Ectodermal cell (in vitro differentiated cells): ENCODE results near the gene TEX13A. TPM values are rescaled to one million over a fixed set of nuclear protein-coding genes. Genes with fewer than 3 reads are reported as not detected.
"Not testable (repeated sequence)": the region's sequence is repeated elsewhere in the genome, so short reads cannot be mapped to it uniquely, and the experiment has no call there.

ENCODE experiments used
- H3K27ac ChIP-seq: 2 replicates; pipeline ENCODE4 v1.7.0; 2013; ENCODE audit warnings: mild to moderate bottlenecking, low read depth, low read length; ENCODE audit not compliant: insufficient read depth, poor library complexity, severe bottlenecking
- H3K27me3 ChIP-seq: 2 replicates; pipeline ENCODE4 v1.7.0; 2013; ENCODE audit warnings: mild to moderate bottlenecking, low read length; ENCODE audit not compliant: insufficient read depth, control insufficient read depth, poor library complexity, severe bottlenecking
- H3K36me3 ChIP-seq: one replicate; pipeline ENCODE4 v1.7.0; 2013; ENCODE audit warnings: low read length; ENCODE audit not compliant: control insufficient read depth, insufficient read depth
- H3K4me1 ChIP-seq: one replicate; pipeline ENCODE4 v1.7.0; 2013; ENCODE audit warnings: low read length; ENCODE audit not compliant: control insufficient read depth, insufficient read depth
- H3K4me3 ChIP-seq: 2 replicates; pipeline ENCODE4 v1.7.0; 2013; ENCODE audit warnings: low read depth, low read length, control low read depth; ENCODE audit not compliant: insufficient read depth
- H3K9me3 ChIP-seq: 2 replicates; pipeline ENCODE4 v1.7.0; 2013; ENCODE audit warnings: mild to moderate bottlenecking, low read length, moderate library complexity; ENCODE audit not compliant: control insufficient read depth
- WGBS, 2 experiments: methylation state at CpG; one replicate each; pipeline ENCODE4 v1.1.7; 2013; ENCODE audit warnings: missing lambda C conversion rate in 2 of 2; 5-methylcytosine and 5-hydroxymethylcytosine counted together
- polyA plus RNA-seq, 4 experiments: library from polyadenylated mRNA; stranded (reverse); fragments of 50-300 nt; gene quantifications; one replicate each; pipeline ENCODE4 v1.2.3, GENCODE V29; 2013

The TEX13A gene, protein sequence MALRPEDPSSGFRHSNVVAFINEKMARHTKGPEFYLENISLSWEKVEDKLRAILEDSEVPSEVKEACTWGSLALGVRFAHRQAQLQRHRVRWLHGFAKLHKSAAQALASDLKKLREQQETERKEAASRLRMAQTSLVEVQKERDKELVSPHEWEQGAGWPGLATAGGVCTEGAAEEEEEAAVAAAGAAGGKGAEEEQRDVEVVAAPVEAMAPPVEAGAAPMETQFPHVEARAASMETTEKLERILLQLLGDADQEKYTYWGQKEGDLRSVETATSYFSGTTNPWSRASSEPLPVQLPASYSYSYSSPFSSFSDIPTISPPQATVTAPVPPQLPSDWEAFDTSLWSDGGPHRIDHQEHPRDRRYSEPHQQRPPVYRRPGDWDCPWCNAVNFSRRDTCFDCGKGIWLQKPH
- not detected for polyA plus RNA-seq (2013, experiment 1 of 4)
- polyA plus RNA-seq (2013, experiment 2 of 4) = not detected
- polyA plus RNA-seq (2013, experiment 3 of 4) = not detected
- polyA plus RNA-seq (2013, experiment 4 of 4) = not detected

DNA sequence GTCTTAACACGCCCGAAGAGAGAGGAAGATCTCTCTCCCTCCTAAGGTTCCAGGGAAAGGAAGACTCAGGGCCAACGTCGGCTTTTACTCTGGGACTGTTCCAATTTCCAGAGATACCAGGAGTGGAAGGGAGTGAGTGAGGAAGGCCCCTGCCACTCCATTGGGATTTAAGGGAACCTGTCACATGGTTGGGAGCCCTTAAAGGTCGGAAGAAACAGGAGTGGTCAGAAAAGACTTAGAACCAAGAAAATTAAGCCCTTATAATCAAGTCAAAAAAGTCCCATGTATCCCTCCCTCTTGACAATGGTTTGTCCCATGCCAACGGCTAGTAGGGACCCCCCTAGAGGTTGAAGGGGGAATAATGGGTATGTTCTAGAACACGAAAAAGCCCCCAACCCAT is at the start of gene TEX13A:
TEX13A (minus strand) TSS at position 59 of the 400 bp plus-strand sequence. CDS start 297 bp downstream, outside the sequence.
- Histone ChIP-seq H3K36me3 (no peaks in the 10 kb centered on the region), H3K4me1 (no peaks in the 10 kb centered on the region), H3K9me3 (no peaks in the 10 kb centered on the region), H3K27ac (no peak within 1 kb of the TSS), H3K4me3 (no peak within 1 kb of the TSS), H3K27me3 (no peaks in the 10 kb centered on the region)
- whole genome bisulfite sequencing, 2 experiments = 94 to 100% methylated on average over 3 to 6 of the region's 7 CpGs

DNA sequence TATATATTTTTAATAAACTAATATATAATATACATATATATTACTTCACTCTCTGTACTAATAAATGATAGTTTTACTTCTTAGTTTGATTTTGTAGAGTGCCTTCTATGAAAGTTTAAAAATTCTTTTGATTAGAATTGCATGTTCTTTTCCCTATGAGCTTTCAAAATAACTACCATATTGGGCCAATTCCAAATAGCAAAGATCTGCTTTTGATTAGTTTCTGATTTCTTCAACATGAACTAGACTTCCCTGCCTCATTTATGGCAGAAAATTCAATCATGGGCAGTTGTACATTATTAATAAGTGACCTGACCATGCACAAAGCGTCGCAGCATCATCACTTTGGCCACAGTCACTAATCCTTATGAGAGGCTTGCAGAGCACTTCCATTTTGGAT is 48.9 kb upstream of the TEX13A start:
- H3K27me3 ChIP-seq = no peaks in the 10 kb centered on the region
- 95 to 100% methylated on average over 2 of the region's 2 CpGs for WGBS, 2 experiments
- H3K36me3 ChIP-seq = no peaks in the 10 kb centered on the region

DNA sequence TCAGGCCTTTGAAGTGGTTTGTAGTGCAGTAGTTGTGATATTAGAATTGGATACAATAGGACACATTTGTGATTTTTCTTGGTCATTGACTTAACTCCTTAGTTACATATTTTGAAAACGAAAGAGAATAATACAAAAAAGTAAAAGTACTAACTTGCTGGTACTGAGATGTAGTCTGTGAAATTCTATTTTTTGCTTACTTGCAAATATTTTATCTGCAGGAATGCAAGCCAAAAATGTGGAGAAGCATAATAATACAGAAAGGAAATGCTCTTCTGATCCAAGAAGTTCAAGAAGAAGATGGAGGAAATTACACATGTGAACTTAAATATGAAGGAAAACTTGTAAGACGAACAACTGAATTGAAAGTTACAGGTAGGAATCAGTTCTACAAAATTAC is 46.7 kb upstream of the TEX13A start:
- Histone ChIP-seq H3K9me3 (no peaks in the 10 kb centered on the region), H3K27me3 (no peaks in the 10 kb centered on the region), H3K27ac (no peak overlapping the region), H3K4me3 (no peak overlapping the region), H3K4me1 (no peaks in the 10 kb centered on the region), H3K36me3 (no peaks in the 10 kb centered on the region)
- 97 to 100% methylated on average over 1 of the region's 2 CpGs for WGBS, 2 experiments

More for the DNA sequence above, 48.9 kb upstream of the TEX13A start:
- no peak overlapping the region for H3K27ac ChIP-seq
- H3K9me3 ChIP-seq = no peaks in the 10 kb centered on the region
- no peak overlapping the region for H3K4me3 ChIP-seq
- H3K4me1 ChIP-seq = no peaks in the 10 kb centered on the region

DNA sequence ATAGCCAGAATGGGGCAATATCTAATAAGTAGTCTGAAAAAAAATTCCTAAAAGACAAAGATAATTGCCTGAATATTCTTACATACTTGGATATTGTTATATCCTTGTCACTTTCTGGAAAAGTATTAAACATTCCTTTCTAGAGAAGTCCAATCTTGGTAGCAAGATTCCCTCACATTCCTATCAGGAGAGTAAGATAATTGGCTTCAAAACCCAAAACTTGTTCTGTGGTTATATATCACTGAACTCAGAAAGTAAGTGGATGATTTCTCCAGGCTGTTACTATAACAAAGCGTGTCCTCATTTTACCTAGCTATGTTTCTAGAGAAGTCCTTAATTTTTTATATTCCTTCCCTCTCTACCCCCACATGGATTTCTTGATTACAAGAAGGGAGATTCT is 46.0 kb upstream of the TEX13A start:
- Histone ChIP-seq H3K9me3 (no peaks in the 10 kb centered on the region), H3K36me3 (no peaks in the 10 kb centered on the region), H3K27me3 (no peaks in the 10 kb centered on the region), H3K27ac (no peak overlapping the region), H3K4me3 (no peak overlapping the region), H3K4me1 (no peaks in the 10 kb centered on the region)
- no CpG with 5 or more reads among the region's 1 CpG for WGBS, 2 experiments

DNA sequence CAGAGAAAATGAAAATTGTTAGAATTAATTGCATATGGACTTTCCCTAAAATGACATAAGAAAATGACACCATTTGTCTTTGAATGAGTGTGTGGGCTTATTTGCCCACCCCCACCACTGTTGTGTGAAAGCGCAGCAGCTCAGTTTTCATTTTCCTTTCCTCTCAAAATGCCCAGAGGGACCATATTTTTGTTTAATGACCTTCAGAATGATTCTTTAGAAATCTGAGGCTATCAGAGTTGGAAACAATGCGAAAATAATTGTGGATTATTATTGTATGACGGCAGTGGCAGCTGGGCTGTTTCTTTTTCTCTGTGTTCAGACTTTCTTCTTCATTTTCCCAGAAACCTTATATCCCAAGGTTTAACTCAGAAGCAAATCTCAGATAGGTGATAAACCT is 44.6 kb upstream of the TEX13A start:
- Histone ChIP-seq H3K4me1 (no peaks in the 10 kb centered on the region), H3K27ac (no peak overlapping the region), H3K4me3 (no peak overlapping the region), H3K27me3 (no peaks in the 10 kb centered on the region), H3K9me3 (no peaks in the 10 kb centered on the region), H3K36me3 (no peaks in the 10 kb centered on the region)
- 94 to 100% methylated on average over 1 to 3 of the region's 3 CpGs for WGBS, 2 experiments

DNA sequence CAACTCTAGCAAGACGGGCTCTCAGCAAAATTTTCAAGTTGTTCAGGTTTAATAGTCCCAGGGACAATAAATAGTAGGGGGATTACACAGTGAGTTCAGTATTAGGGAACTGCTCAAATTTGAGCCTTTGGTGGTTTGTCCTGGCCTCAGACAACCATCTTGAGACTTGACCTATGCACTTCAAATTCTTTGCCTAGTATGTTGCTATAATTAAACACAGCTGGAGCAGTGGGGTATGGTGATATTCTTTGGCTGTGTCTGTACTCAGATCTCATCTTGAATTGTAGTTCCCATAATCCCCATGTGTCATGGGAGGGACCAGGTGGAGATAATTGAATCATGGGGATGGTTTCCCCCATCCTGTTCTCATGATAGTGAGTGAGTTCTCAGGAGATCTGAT is 43.3 kb upstream of the TEX13A start:
- Histone ChIP-seq H3K27me3 (no peaks in the 10 kb centered on the region), H3K9me3 (no peaks in the 10 kb centered on the region), H3K4me3 (no peak overlapping the region), H3K4me1 (no peaks in the 10 kb centered on the region), H3K36me3 (no peaks in the 10 kb centered on the region), H3K27ac (no peak overlapping the region)
- WGBS, 2 experiments = 93 to 100% methylated on average over 1 of the region's 1 CpG

DNA sequence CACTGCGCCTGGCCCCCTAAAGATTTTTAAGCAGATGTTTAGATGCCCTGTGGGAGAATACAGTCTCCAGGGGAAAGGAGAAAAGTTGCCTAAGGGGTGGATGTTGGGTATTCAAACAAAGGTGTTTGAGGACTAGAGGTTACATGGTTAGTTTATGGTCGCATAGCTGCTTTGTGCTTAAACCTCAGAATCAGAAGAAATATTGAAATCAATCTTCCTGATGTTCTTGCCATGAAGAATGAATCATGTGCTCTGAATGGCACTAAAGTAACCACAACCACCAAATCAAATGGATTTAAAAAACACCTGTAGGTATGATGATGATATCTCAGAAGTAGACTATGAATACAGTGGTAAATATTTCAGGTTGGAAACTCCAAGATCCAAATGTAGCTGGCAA is 42.7 kb upstream of the TEX13A start:
- 92 to 100% methylated on average over 1 to 2 of the region's 2 CpGs for WGBS, 2 experiments
- Histone ChIP-seq H3K27me3 (no peaks in the 10 kb centered on the region), H3K36me3 (no peaks in the 10 kb centered on the region), H3K9me3 (no peaks in the 10 kb centered on the region), H3K27ac (no peak overlapping the region), H3K4me3 (no peak overlapping the region), H3K4me1 (no peaks in the 10 kb centered on the region)

DNA sequence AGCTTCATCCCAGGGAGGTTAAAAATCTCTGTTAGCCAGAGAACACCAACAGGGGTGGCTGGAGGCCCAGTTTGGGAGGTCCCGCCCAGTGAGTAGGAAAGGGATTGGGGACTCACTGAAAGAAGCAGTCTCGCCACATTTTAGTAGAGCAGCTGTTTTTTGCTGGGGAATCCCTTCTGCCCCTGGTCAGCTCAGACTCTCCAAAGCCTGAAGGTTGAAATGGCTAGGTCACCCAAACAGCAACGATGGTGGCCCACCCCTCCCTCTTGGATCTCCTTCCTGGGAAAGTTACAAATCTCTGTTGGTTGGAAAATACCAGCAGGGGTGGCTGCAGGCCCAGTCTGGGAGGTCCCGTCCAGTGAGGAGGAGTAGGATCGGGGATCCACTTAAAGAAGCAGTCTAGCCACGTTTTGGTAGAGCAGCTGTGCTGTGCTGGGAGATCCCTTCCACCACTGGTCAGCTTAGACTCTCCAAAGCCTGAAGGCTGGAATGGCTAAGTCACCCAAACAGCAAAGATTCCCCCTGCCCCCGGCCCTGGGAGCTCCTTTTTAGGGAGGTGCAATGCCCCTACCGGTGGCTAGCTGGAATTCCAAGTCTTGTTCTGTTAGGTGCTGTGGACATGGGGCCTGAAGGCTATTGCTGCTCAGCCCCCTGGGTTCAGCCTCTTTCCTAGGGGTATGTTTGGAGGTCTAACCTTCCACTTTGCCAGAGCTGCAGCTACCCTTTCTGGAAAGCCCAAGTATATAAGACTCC is 40.0 kb upstream of the TEX13A start:
- Histone ChIP-seq H3K9me3 (no peaks in the 10 kb centered on the region), H3K4me3 (no peak overlapping the region), H3K36me3 (no peaks in the 10 kb centered on the region), H3K27me3 (no peaks in the 10 kb centered on the region), H3K27ac (no peak overlapping the region), H3K4me1 (no peaks in the 10 kb centered on the region)
- 91 to 96% methylated on average over 8 of the region's 8 CpGs for WGBS, 2 experiments

DNA sequence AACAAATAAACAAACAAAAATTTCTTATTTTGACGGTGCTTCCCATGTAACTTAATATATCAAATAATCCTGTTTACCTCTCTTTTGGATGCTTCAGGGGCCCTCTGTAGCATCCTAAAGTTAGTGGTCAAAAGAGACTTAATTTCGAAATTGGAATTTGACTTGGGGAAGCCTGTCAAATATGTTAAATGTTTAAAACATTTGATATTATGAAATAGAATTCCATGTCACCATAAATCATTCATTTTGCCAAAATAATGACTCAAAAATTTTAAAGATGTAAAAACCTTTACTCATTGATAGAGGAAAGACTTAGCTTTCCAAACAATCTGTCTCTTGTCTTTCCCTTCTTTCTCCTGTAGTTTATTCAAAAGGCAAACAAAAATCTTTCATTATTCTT is 20.6 kb upstream of the TEX13A start:
- Histone ChIP-seq H3K9me3 (no peaks in the 10 kb centered on the region), H3K27ac (no peak overlapping the region), H3K4me3 (no peak overlapping the region), H3K36me3 (no peaks in the 10 kb centered on the region), H3K4me1 (no peaks in the 10 kb centered on the region), H3K27me3 (no peaks in the 10 kb centered on the region)
- WGBS, 2 experiments = 89 to 100% methylated on average over 1 of the region's 2 CpGs

DNA sequence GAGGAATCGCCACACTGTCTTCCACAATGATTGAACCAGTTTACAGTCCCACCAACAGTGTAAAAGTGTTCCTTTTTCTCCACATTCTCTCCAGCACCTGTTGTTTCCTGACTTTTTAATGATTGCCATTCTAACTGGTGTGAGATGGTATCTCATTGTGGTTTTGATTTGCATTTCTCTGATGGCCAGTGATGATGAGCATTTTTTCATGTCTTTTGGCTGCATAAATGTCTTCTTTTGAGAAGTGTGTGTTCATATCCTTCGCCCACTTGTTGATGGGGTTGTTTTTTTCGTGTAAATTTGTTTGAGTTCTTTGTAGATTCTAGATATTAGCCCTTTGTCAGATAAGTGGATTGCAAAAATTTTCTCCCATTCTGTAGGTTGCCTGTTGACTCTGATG is 16.9 kb upstream of the TEX13A start:
- H3K36me3 ChIP-seq, H3K9me3 ChIP-seq, H3K4me3 ChIP-seq, H3K27me3 ChIP-seq, H3K4me1 ChIP-seq, H3K27ac ChIP-seq: not testable (repeated sequence)
- WGBS, 2 experiments = 94 to 100% methylated on average over 2 of the region's 3 CpGs
